ENCODE measurements around the gene TTC7B. TPM values are rescaled to one million over a fixed set of nuclear protein-coding genes. Genes with fewer than 3 reads are reported as not detected.

TTC7B gene
- total and polyA plus RNA-seq, 2 of the 13 experiments (the other 11 are each of a cell fraction or from before 2014, with no cell fraction given), result 1.3 to 3.2 TPM

GRCh38 chr14:90755661-90756304 lies 60.4 kb downstream of the TTC7B start (continued):
- TF ChIP-seq ZBTB33 (CRISPR knock-in tag; IDR thresholded peaks at IDR 0.05), result no peak
- TF ChIP-seq ATF3 (CRISPR knock-in tag; IDR thresholded peaks at IDR 0.05), result no peak
- TF ChIP-seq PLRG1 (conservative IDR thresholded peaks at IDR 0.05), result no peak
- TF ChIP-seq TAF15 (IDR thresholded peaks at IDR 0.05; ENCODE audit: low read depth, low read length, poor library complexity, severe bottlenecking), result no peak
- no peak for TF ChIP-seq AHDC1 (CRISPR knock-in tag; IDR thresholded peaks at IDR 0.05; ENCODE audit: borderline replicate concordance)
- TF ChIP-seq ZBTB46 (CRISPR knock-in tag; IDR thresholded peaks at IDR 0.05; ENCODE audit: borderline replicate concordance), result no peak
